GM18873 (cell line): ENCODE measurements around the gene EFTUD2.

Experiments used
- ATAC-seq: cut with Tn5 transposase; IDR thresholded peaks from one replicate; pipeline ENCODE4 v1.9.1; 2021; ENCODE audit warnings: mild to moderate bottlenecking, moderate library complexity, moderate number of reproducible peaks; ENCODE audit not compliant: unreplicated experiment, low FRiP score

EFTUD2 gene

GRCh38 chr17:44894642-44895041 lies 4.6 kb downstream of the EFTUD2 start:
- ATAC-seq, result no peak

GRCh38 chr17:44892250-44892649 lies 7.0 kb downstream of the EFTUD2 start:
- no peak for ATAC-seq

DNA sequence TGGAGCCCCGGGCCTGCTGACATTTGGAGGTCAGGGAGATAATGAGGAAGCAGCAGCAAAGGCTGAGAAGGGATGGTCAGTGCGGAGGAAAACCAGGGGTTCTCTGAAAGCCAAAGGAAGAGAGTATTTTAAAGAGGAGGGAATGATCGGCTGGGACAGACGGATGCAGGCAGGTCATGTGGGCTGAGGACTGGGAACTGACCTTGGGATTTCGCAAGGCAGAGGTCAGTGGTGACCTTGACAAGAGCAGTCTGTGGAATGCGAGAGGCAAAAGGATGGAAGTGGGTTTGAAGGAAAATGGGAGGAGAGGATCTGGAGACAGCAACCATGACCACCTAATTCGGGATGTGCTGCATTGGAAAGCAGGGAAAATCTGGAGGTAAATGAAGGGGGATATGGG lies 10.2 kb downstream of the EFTUD2 start:
- ATAC-seq, result no peak

DNA sequence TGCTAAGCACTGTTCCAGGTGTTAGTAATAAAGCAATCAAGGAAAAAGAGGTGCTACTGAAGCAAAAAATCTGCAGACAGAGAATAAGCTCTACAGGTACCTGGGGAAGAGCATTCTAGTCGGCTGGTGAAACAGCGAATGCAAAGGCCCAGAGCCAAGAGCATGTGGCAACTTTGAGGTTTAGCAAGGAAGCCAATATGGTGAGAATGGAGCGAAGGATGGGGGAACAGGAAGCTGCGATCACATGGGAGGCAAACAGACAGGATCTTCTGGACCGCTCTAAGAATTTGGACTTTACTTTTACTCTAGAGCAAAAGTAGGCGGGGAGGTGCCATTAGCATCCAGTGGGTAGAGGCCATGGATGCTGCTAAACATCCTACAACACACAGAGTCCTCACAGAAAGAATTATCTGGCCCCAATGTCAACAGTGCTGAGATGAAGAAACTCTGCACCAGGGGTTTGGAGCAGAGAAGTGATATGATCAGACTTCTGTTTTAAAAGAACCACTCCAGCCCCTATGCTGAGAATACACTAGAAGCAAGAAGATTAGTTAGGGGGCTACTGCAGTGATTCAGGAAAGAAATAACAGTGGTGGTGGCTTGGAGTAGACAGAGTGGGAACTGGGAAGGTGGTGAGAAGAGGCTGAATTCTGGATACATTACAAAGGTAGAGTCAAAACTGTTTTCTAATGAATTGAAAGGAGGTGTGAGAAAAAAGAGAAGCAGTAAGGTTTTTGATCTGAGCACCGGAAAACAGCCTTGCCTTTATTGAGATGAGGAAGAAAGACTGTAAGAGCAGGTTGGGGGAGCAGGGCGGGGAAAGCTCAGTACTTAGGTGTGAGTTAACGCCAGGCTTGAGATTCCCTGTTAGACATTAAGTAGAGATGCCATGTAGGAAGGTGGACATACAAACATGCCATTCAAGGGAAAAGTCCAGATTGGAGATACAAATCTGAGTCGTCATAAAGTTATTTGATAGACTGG lies 11.0 kb downstream of the EFTUD2 start:
- ATAC-seq, result no peak

DNA sequence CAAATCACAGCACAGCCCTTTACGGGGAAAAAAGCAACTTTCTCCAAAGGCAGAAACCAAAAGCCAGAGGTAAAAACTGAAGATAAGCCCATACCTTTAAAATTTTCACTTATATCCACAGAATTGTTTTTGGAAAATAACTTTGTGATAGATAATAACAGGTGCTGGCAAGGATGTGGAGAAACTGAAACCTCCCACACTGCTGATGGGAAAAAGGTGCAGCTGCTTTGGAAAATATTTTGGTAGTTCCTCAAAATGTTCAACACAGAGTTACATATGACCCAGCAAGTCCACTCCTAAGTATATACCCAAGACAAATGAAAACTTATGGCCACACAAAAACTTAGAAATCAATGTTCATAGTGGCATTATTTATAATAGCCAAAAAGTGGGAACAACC lies 12.2 kb downstream of the EFTUD2 start:
- ATAC-seq, result no peak

GRCh38 chr17:44884941-44885340 lies 14.3 kb downstream of the EFTUD2 start:
- ATAC-seq, result no peak

DNA sequence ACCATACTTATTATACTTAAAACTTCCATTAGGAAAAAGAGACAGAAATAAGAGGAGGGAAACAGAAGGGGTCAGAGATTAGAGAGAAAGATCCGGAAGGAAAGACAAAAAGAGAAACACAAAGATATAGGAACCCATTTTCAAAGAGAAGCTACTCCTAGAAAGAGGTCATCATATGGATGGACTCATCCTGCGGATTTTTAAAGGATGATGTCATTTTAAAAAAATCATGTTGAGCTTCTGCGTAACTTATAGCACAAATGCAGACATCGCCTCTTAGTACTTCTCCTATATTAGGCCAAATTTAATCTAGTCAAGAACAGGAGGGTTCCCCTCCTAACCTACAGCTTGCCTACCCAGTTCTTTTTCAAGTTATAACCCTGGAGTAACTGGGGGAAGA lies 18.1 kb downstream of the EFTUD2 start:
- ATAC-seq, result no peak

- no peak for ATAC-seq
These were observed 19.2 kb downstream of the EFTUD2 start for GRCh38 chr17:44880062-44880461.

GRCh38 chr17:44879376-44879775 lies 19.9 kb downstream of the EFTUD2 start:
- no peak for ATAC-seq

DNA sequence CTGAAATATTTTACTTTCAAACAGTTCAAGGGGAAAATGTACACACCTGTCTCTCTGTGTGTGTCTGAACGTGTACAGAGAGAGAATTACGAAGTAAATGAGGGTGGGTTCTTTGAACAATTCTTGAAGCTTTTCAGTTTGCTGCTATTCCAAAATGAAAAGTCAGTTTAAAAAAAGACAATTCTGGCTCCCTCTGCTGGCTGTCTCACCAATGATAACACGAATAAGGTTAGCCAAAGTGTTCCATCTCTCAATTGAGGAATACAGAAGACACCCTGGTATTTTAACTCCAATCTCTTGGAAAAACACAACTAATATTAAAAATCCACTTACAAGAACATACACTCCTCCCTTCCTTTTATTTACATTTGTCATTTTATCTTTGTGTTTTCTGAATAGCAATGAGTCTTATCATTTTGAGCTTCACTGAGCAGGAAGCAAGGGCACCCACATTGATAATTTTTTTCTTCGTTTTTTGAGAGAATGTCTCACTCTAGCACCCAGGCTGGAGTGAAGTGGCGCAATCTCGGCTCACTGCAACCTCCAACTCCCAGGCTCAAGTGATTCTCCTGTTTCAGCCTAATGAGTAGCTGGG lies 20.5 kb downstream of the EFTUD2 start:
- no peak for ATAC-seq

GRCh38 chr17:44877121-44877520 lies 22.1 kb downstream of the EFTUD2 start:
- no peak for ATAC-seq

DNA sequence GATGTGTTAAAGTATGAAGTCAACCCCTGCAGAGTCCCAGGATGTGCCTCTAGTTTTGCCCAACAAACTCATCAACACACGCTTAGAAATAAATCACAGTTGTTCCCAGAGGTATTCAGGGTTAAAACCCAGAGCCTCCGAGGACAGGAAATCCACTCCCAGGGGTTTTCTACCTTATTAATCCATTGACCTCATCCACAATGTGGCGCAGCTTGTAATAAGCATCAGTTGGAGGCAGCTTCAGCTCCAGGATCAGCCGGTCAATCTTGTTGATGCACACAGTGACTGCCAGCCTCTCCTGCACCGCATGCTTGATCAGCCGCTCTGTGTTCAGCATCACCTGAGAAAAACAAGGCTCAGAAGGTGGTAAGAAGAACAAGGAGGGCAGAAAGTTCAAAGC lies 23.5 kb downstream of the EFTUD2 start:
- no peak for ATAC-seq

GRCh38 chr17:44872131-44872768 lies 27.0 kb downstream of the EFTUD2 start:
- no peak for ATAC-seq

DNA sequence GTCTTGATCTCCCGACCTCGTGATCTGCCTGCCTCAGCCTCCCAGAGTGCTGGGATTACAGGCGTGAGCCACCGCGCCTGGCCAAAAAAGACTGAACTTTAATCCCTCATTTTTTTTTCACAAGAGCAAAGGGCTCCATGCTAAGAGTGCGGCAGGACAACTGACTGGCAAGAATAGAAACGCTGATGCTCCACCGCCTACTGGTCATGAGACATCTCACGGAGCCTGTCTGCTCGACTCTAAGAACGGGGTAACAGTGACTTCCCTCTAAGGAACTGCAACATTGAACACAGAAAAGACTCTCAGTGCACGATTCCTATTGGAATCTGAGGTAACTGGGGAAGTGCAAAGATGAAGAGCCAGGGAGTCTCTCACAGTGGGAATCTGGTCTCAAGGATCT lies 27.7 kb downstream of the EFTUD2 start:
- no peak for ATAC-seq

DNA sequence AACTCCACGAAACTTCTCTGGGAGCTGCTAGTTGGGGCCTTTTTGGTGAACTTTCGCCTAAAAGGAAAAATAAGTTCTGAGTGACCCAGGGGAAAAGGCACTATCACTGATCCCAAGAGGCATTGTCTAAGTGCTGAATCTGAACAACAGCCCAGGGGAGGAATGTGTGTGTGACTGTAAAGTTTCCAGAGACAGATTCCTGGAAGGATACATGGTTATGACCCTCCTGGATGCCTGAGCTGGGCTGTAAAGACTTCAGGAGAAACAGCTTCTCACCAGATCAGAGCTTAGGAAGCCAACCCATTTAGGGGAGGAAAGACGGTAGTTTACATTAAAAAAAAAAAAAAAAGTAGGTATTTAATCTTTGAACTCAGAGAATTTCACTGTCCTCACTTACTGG lies 31.4 kb downstream of the EFTUD2 start:
- ATAC-seq, result no peak

DNA sequence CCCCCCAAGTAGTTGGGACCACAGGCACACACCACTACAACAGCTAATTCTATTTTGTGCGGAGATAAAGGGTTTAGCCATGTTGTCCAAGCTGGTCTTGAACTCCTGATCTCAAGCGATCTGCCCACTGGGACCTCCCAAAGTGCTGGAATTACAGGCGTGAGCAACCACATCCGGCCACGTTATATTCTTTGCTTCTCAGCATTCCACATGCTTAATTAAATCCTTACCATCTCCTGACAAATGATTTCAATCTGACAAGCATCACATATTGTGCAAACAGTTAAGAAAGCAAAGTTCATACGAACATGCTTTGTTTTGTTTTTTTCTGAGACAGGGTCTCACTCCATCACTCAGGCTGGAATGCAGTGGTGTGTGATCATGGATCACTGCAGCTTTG lies 33.3 kb downstream of the EFTUD2 start:
- no peak for ATAC-seq

- ATAC-seq, result no peak
These were observed 34.0 kb downstream of the EFTUD2 start for GRCh38 chr17:44865231-44865660.

DNA sequence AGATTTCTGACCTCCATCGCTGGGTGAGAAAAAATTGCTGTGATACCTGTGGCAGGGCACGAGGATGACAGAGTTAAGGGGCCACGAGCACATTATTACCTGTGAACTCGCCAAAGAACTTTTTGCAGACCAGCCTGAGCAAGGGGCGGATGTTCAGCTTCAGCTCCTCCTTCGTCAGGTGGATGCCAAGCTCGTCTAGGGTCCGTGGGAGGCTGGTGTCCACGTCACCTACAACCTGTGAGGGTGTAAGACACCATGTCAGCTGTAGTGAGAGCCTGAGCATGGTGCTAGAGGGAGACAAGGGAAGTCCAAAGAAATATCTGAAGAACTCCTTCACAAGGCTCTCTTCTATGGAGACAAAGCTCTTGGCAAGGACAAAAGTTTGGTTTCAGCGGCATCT lies 34.4 kb downstream of the EFTUD2 start:
- ATAC-seq, result no peak

GRCh38 chr17:44863061-44863918 lies 36.0 kb downstream of the EFTUD2 start:
- ATAC-seq, result no peak

DNA sequence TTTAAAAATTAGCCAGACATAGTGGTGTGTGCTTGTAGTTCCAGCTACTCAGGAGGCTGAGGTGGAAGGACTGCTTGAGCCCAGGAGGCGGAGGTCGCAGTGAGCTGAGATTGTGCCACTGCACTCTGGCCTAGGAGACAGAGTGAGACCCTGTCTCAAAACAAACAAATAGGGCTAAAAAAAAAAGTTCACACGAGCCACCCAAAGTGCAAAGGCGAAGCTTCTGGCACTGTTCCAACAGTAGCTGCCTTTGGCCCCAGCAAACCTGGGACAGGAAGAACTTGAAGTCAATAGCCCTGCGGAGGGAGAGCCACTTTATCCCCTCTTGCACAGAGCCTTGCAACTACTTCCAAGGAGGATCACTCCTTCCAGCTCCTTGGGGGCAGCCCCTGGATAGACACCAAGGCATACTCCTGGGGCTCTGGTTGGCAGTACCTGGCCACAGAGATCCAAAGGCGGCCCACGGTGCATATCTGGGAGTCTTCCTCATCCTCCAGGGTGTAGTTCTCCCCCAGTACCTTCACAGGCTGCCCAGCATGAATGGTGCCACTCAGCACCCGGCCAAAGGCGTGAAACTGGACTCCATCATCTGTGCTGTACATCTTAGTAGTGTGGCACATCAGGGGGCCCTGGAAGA lies 36.8 kb downstream of the EFTUD2 start:
- ATAC-seq, result no peak
